HL-60 (cell line): ENCODE results near the gene ALAD.

Experiments used
- CTCF ChIP-seq: IDR thresholded peaks from one replicate; pipeline ENCODE4 v1.5.1; 2011; ENCODE audit warnings: low read length, control low read depth, inconsistent platforms; ENCODE audit not compliant: insufficient read depth
- POLR2AphosphoS5 ChIP-seq: IDR thresholded peaks from 2 replicates; pipeline ENCODE4 v1.6.1; 2012; ENCODE audit warnings: low read depth
- REST ChIP-seq: IDR thresholded peaks from 2 replicates; pipeline ENCODE4 v1.6.1; 2012; ENCODE audit warnings: low read depth; ENCODE audit not compliant: insufficient replicate concordance

- TF ChIP-seq POLR2AphosphoS5 (no peak), CTCF (no peak), REST (no peak)
Measured at GRCh38 chr9:113431191-113431590, 30.1 kb upstream of the ALAD start.
